ENCODE measurements around the gene CDYL2.

The CDYL2 gene

GRCh38 chr16:80580109-80580832 is 224.1 kb downstream of the CDYL2 start:
- TF ChIP-seq CTCF (IDR thresholded peaks at IDR 0.05): no peak
- no peak overlapping the region for H3K4me3 ChIP-seq (ENCODE audit: low read depth in 1 of 2, low read length in 1 of 2)
- H3K27me3 ChIP-seq: no peaks in the 10 kb centered on the region
- no peaks in the 10 kb centered on the region for H3K36me3 ChIP-seq
- H3K4me1 ChIP-seq (ENCODE audit: control insufficient read depth in 1 of 2, insufficient read depth in 1 of 2, low read depth in 1 of 2, low read length in 1 of 2): no peaks in the 10 kb centered on the region
- H3K9me3 ChIP-seq: no peaks in the 10 kb centered on the region
- H3K27ac ChIP-seq: no peak overlapping the region

GRCh38 chr16:80577485-80578280 is 226.7 kb downstream of the CDYL2 start:
- Histone ChIP-seq H3K27me3 (no peaks in the 10 kb centered on the region), H3K36me3 (no peaks in the 10 kb centered on the region), H3K9me3 (no peaks in the 10 kb centered on the region), H3K4me1 (ENCODE audit: control insufficient read depth in 1 of 2, insufficient read depth in 1 of 2, low read depth in 1 of 2, low read length in 1 of 2) (no peaks in the 10 kb centered on the region), H3K27ac (no peak overlapping the region), H3K4me3 (ENCODE audit: low read depth in 1 of 2, low read length in 1 of 2) (no peak overlapping the region)
- no peak for TF ChIP-seq CTCF (IDR thresholded peaks at IDR 0.05)

- H3K27ac ChIP-seq: no peak overlapping the region
- no peak for TF ChIP-seq CTCF (IDR thresholded peaks at IDR 0.05)
- H3K36me3 ChIP-seq: no peaks in the 10 kb centered on the region
- no peaks in the 10 kb centered on the region for H3K4me1 ChIP-seq (ENCODE audit: control insufficient read depth in 1 of 2, insufficient read depth in 1 of 2, low read depth in 1 of 2, low read length in 1 of 2)
- no peak overlapping the region for H3K4me3 ChIP-seq (ENCODE audit: low read depth in 1 of 2, low read length in 1 of 2)
- H3K27me3 ChIP-seq: no peaks in the 10 kb centered on the region
- H3K9me3 ChIP-seq: no peaks in the 10 kb centered on the region
Observed at GRCh38 chr16:80576343-80576912, 228.0 kb downstream of the CDYL2 start.

- Histone ChIP-seq H3K27me3 (no peaks in the 10 kb centered on the region), H3K27ac (no peak overlapping the region), H3K4me3 (ENCODE audit: low read depth in 1 of 2, low read length in 1 of 2) (no peak overlapping the region), H3K4me1 (ENCODE audit: control insufficient read depth in 1 of 2, insufficient read depth in 1 of 2, low read depth in 1 of 2, low read length in 1 of 2) (no peaks in the 10 kb centered on the region), H3K9me3 (no peaks in the 10 kb centered on the region), H3K36me3 (no peaks in the 10 kb centered on the region)
- TF ChIP-seq CTCF (IDR thresholded peaks at IDR 0.05): no peak
Observed at GRCh38 chr16:80573700-80574120, 230.7 kb downstream of the CDYL2 start.

GRCh38 chr16:80570106-80570478 is 234.3 kb downstream of the CDYL2 start:
- TF ChIP-seq CTCF (IDR thresholded peaks at IDR 0.05): no peak

More at GRCh38 chr16:80570106-80570478, 234.3 kb downstream of the CDYL2 start:
- Histone ChIP-seq H3K27ac (no peak overlapping the region), H3K36me3 (no peaks in the 10 kb centered on the region), H3K9me3 (no peaks in the 10 kb centered on the region), H3K27me3 (peaks cover 4% of the 10 kb centered on the region), H3K4me1 (ENCODE audit: control insufficient read depth in 1 of 2, insufficient read depth in 1 of 2, low read depth in 1 of 2, low read length in 1 of 2) (no peaks in the 10 kb centered on the region), H3K4me3 (ENCODE audit: low read depth in 1 of 2, low read length in 1 of 2) (no peak overlapping the region)
